Measurements from ENCODE around the gene TSEN2. TPM values are rescaled to one million over a fixed set of nuclear protein-coding genes. Genes with fewer than 3 reads are reported as not detected.
A peak's percentile ranks its signal among the peaks of the same experiment; 100 is the strongest.

TSEN2 gene
- total RNA-seq, 2 experiments from 2014 or later = 33.2 to 41.4 TPM

DNA sequence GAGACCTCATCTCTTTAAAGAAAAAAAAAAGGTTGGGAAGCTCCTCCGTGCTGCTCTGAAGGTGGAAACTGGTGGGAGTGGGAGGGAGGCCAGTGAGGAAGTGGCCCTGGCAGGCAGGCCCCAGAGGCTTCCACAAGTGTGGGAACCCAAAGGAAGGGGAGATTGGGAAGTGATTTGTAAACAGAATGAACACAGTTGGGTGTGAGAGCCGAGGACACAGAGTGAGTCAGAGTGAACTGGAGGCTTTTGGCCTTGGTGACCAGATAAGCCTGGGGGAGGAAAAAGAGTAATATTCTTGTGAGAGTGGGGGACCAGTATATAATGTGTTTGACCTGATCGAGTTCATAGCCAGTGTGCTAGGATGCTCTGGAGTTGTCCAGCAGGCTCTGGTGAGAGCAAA lies 95.6 kb downstream of the TSEN2 start:
- ChIA-PET POLR2A (no interaction called here), CTCF (ENCODE audit: unreplicated experiment) (no interaction called here)
- Histone ChIP-seq H4K20me1 (ENCODE audit: insufficient read depth, low read length) (no peaks in the 10 kb centered on the region), H3K4me2 (ENCODE audit: low read length) (no peak overlapping the region), H3K4me3 (ENCODE audit: low read depth, low read length, poor library complexity, severe bottlenecking) (no peak overlapping the region), H3K27ac (ENCODE audit: low read depth, low read length, poor library complexity, severe bottlenecking) (no peak overlapping the region), H3K9me2 (ENCODE audit: insufficient read depth, low read length) (no peaks in the 10 kb centered on the region), H3K79me2 (ENCODE audit: insufficient read depth, low read depth, low read length) (no peaks in the 10 kb centered on the region), H3K4me1 (ENCODE audit: insufficient read depth, low read length, poor library complexity, severe bottlenecking) (no peaks in the 10 kb centered on the region), H2AFZ (ENCODE audit: low read length) (no peak overlapping the region), H3K36me3 (ENCODE audit: insufficient read depth, low read length) (peaks cover 92% of the 10 kb centered on the region), H3K9me3 (ENCODE audit: low read length) (no peaks in the 10 kb centered on the region)
- intact Hi-C loops (cut with micrococcal nuclease; ENCODE audit: unreplicated experiment) = no loop called here
- no peak for DNase-seq (ENCODE audit: low spot score)
- no TSS peak for BruUV-seq (replicated peaks)
- TF ChIP-seq, protein P1, sequence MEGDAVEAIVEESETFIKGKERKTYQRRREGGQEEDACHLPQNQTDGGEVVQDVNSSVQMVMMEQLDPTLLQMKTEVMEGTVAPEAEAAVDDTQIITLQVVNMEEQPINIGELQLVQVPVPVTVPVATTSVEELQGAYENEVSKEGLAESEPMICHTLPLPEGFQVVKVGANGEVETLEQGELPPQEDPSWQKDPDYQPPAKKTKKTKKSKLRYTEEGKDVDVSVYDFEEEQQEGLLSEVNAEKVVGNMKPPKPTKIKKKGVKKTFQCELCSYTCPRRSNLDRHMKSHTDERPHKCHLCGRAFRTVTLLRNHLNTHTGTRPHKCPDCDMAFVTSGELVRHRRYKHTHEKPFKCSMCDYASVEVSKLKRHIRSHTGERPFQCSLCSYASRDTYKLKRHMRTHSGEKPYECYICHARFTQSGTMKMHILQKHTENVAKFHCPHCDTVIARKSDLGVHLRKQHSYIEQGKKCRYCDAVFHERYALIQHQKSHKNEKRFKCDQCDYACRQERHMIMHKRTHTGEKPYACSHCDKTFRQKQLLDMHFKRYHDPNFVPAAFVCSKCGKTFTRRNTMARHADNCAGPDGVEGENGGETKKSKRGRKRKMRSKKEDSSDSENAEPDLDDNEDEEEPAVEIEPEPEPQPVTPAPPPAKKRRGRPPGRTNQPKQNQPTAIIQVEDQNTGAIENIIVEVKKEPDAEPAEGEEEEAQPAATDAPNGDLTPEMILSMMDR (conservative IDR thresholded peaks at IDR 0.05; ENCODE audit: low read length) = no peak
- no peak for TF ChIP-seq EZH2phosphoT487 (IDR thresholded peaks at IDR 0.05; ENCODE audit: borderline replicate concordance, low read depth, low read length)

GRCh38 chr3:12582730-12583129 lies 98.5 kb downstream of the TSEN2 start:
- Histone ChIP-seq H3K79me2 (ENCODE audit: insufficient read depth, low read depth, low read length) (no peaks in the 10 kb centered on the region), H3K9me3 (ENCODE audit: low read length) (no peaks in the 10 kb centered on the region), H3K4me2 (ENCODE audit: low read length) (no peak overlapping the region), H3K9me2 (ENCODE audit: insufficient read depth, low read length) (no peaks in the 10 kb centered on the region), H3K4me1 (ENCODE audit: insufficient read depth, low read length, poor library complexity, severe bottlenecking) (no peaks in the 10 kb centered on the region), H4K20me1 (ENCODE audit: insufficient read depth, low read length) (no peaks in the 10 kb centered on the region), H2AFZ (ENCODE audit: low read length) (no peak overlapping the region), H3K4me3 (ENCODE audit: low read depth, low read length, poor library complexity, severe bottlenecking) (no peak overlapping the region), H3K27ac (ENCODE audit: low read depth, low read length, poor library complexity, severe bottlenecking) (no peak overlapping the region), H3K36me3 (ENCODE audit: insufficient read depth, low read length) (peaks cover 93% of the 10 kb centered on the region)
- ChIA-PET CTCF (ENCODE audit: unreplicated experiment) (no interaction called here), POLR2A (interaction anchor here (1.1 to 1.9 kb wide), 3 partner anchors 14 to 121 kb away, joined by 3 to 8 read pairs (median 3); no protein-coding TSS in a partner anchor)
- intact Hi-C loops (cut with micrococcal nuclease; ENCODE audit: unreplicated experiment) = no loop called here
- BruUV-seq (replicated peaks) = TSS peak; percentile 18
- no peak for DNase-seq (ENCODE audit: low spot score)
- TF ChIP-seq, protein P1 (conservative IDR thresholded peaks at IDR 0.05; ENCODE audit: low read length) = no peak
- no peak for TF ChIP-seq EZH2phosphoT487 (IDR thresholded peaks at IDR 0.05; ENCODE audit: borderline replicate concordance, low read depth, low read length)

Small RNA genes lying within 50 kb of the gene (small RNA-seq; reads per million reads assigned to genes)
- gene RF00017 (not detected), gene RNA5SP123 (0.83 reads per million, percentile 38 among the genes with 10 or more reads in this experiment), gene RNU6-377P (not detected)

Other genes starting within 250 kb of the TSEN2 start
- gene PPARG, start 195.4 kb upstream of the TSEN2 start, total RNA-seq (2014; rRNA removed; shearing (Covaris generic)) = not detected in 2 replicates
- not detected in 2 replicates for gene PPARG, start 195.4 kb upstream of the TSEN2 start, total RNA-seq (2022)
- 0.28 TPM in 1 of 2 replicates, not detected in the other for gene MKRN2OS, start 61.0 kb downstream of the TSEN2 start, total RNA-seq (2014; rRNA removed; shearing (Covaris generic))
- gene MKRN2OS, start 61.0 kb downstream of the TSEN2 start, total RNA-seq (2022) = not detected in 2 replicates
- gene MKRN2, start 72.6 kb downstream of the TSEN2 start, total RNA-seq (2014; rRNA removed; shearing (Covaris generic)) = 19.4 and 25.7 TPM in 2 replicates
- 20.2 and 21.9 TPM in 2 replicates for gene MKRN2, start 72.6 kb downstream of the TSEN2 start, total RNA-seq (2022)
- 88.0 and 91.0 TPM in 2 replicates for gene RAF1, start 179.6 kb downstream of the TSEN2 start, total RNA-seq (2014; rRNA removed; shearing (Covaris generic))
- 90.4 and 90.8 TPM in 2 replicates for gene RAF1, start 179.6 kb downstream of the TSEN2 start, total RNA-seq (2022)